GM12878 (cell line): ENCODE results near the gene RPS3. TPM values are rescaled to one million over a fixed set of nuclear protein-coding genes. Genes with fewer than 3 reads are reported as not detected.

Experiments
- ATAC-seq: fragments of 200-7000 bp; cut with Tn5 transposase; 3 replicates; pipeline ENCODE4 v1.9.1; 2020; ENCODE audit warnings: mild to moderate bottlenecking, moderate library complexity
- BruUV-seq: library from RNA; stranded (reverse); fragments of 400-500 nt; replicated peaks from 2 replicates; lab custom pipeline; 2021; lab: Mats Ljungman, UMichigan
- CTCF ChIA-PET: fragments of 300-600 bp; sonication (Branson Sonifier 250); formaldehyde crosslinking; extraction: SDS; loops from one replicate; lab custom pipeline; 2021; ENCODE audit warnings: inconsistent platforms; lab: Yijun Ruan, JAX
- POLR2A ChIA-PET: fragments of 350-600 bp; formaldehyde crosslinking; extraction: SDS; loops from one replicate; lab custom pipeline; 2021; ENCODE audit warnings: inconsistent platforms; lab: Charles Lee
- RAD21 ChIA-PET: fragments of 300-600 bp; sonication (Branson Sonifier 250); formaldehyde crosslinking; loops from one replicate; lab custom pipeline; 2023; ENCODE audit warnings: antibody characterized with exemption; ENCODE audit not compliant: unreplicated experiment; lab: Charles Lee
- SMC1A ChIA-PET: fragments of 300-600 bp; sonication (Branson Sonifier 250); formaldehyde crosslinking; loops from one replicate; lab custom pipeline; 2023; ENCODE audit not compliant: unreplicated experiment, uncharacterized antibody; lab: Charles Lee
- DNase-seq: peaks from one replicate; pipeline ENCODE4 v3.0.0-alpha.2; 2011; ENCODE audit warnings: low read depth, low spot score
- FAIRE-seq: peaks from 3 replicates; lab custom pipeline; 2011; peaks lifted over from hg19 to GRCh38; lab: Jason Lieb, UNC
- H2AFZ ChIP-seq: 2 replicates; pipeline ENCODE4 v1.6.0; 2011; ENCODE audit warnings: low read depth, low read length, control low read depth; ENCODE audit not compliant: control insufficient read depth
- H3K27ac ChIP-seq: 2 replicates; pipeline ENCODE4 v1.5.1; 2011; ENCODE audit warnings: control low read depth; ENCODE audit not compliant: control insufficient read depth, insufficient read depth
- H3K27me3 ChIP-seq, 2 experiments: replicated peaks in 1 of 2; 2 replicates each; pipeline versions ENCODE4 v1.6.0 to v1.6.1; 2011; ENCODE audit warnings: low read length in 1 of 2; ENCODE audit not compliant: control insufficient read depth in 2 of 2, insufficient read depth in 2 of 2
- H3K36me3 ChIP-seq, 2 experiments: 2 replicates each; pipeline ENCODE4 v1.5.1; 2011; ENCODE audit warnings: low read length in 1 of 2; ENCODE audit not compliant: control insufficient read depth in 2 of 2, insufficient read depth in 2 of 2
- H3K4me1 ChIP-seq: 2 replicates; pipeline ENCODE4 v1.6.1; 2011; ENCODE audit warnings: mild to moderate bottlenecking, low read length, moderate library complexity, mixed read lengths; ENCODE audit not compliant: control insufficient read depth, insufficient read depth
- H3K4me2 ChIP-seq: 2 replicates; pipeline ENCODE4 v1.6.0; 2011; ENCODE audit warnings: control low read depth; ENCODE audit not compliant: control insufficient read depth, insufficient read depth
- H3K4me3 ChIP-seq: fragments of 200-600 bp; sonication (generic); 2 replicates; pipeline ENCODE4 v1.5.1; 2016
- H3K79me2 ChIP-seq: 2 replicates; pipeline ENCODE4 v1.6.0; 2011; ENCODE audit warnings: low read length; ENCODE audit not compliant: control insufficient read depth, insufficient read depth
- H3K9ac ChIP-seq: 2 replicates; pipeline ENCODE4 v1.8.0; 2011; ENCODE audit warnings: low read length, control low read depth, mixed read lengths; ENCODE audit not compliant: control insufficient read depth, insufficient read depth
- H3K9me3 ChIP-seq: replicated peaks from 3 replicates; pipeline ENCODE4 v1.5.1; 2011; ENCODE audit warnings: mild to moderate bottlenecking, low read length; ENCODE audit not compliant: control insufficient read depth, insufficient read depth
- H4K20me1 ChIP-seq: 2 replicates; pipeline ENCODE4 v1.6.0; 2011; ENCODE audit not compliant: control insufficient read depth, insufficient read depth
- BACH1 ChIP-seq: fragments of 450-650 bp; IDR thresholded peaks from 2 replicates; pipeline ENCODE4 v1.6.1; 2017; ENCODE audit warnings: mild to moderate bottlenecking, borderline replicate concordance
- BHLHE40 ChIP-seq, 2 experiments: fragments of 450-650 bp in 1 of 2; IDR thresholded peaks; 2 replicates each; pipeline ENCODE4 v1.6.1; 2011 to 2017; ENCODE audit warnings: low read depth in 2 of 2, borderline replicate concordance in 1 of 2, improper control_type of control experiment in 1 of 2, low read length in 1 of 2, mild to moderate bottlenecking in 1 of 2
- CBX3 ChIP-seq: fragments of 200-600 bp; sonication (generic); IDR thresholded peaks from 2 replicates; pipeline ENCODE4 v1.6.1; 2016; ENCODE audit warnings: low read depth, borderline replicate concordance
- FOXM1 ChIP-seq: IDR thresholded peaks from 2 replicates; pipeline ENCODE4 v1.6.1; 2012; ENCODE audit warnings: low read depth, mild to moderate bottlenecking, inconsistent platforms, low read length, moderate library complexity
- RB1 ChIP-seq: fragments of 450-650 bp; formaldehyde crosslinking; IDR thresholded peaks from 2 replicates; pipeline ENCODE4 v1.6.1; 2017; ENCODE audit warnings: mild to moderate bottlenecking, borderline replicate concordance
- WGBS: methylation state at CpG from one replicate; pipeline ENCODE4 v1.1.6; 2016; ENCODE audit warnings: low lambda C conversion rate; ENCODE audit not compliant: insufficient replicate concordance, insufficient coverage; ENCODE audit errors: missing lambda C conversion rate; 5-methylcytosine and 5-hydroxymethylcytosine counted together
- in situ Hi-C: fragments of 300-500 bp; cut with MboI; formaldehyde crosslinking; loops from 9 replicates; pipeline ENCODE4 v1.14.3; 2018; ENCODE audit warnings: mixed read lengths
- intact Hi-C: fragments of 100-400 bp; cut with micrococcal nuclease; formaldehyde crosslinking; loops from one replicate; pipeline ENCODE4 v1.14.2; 2022; ENCODE audit not compliant: unreplicated experiment
- polyA plus RNA-seq, 11 experiments: library from polyadenylated mRNA; depleted of rRNA in 4 of 11; unstranded in 6 of 11; stranded (reverse) in 5 of 11; fragments of >200 nt; fragmentation: Nextera tagmentation in 4 of 11; fragmentation: Illumina TruSeq in 1 of 11; extraction: Ambion mirVana in 4 of 11; extraction: Trizol in 1 of 11; gene quantifications; 1 replicate in 1 of 11; 2 replicates in 10 of 11; pipeline versions ENCODE4 v1.2.1 to v1.2.3, GENCODE V29; 2011 to 2016; ENCODE audit warnings: inconsistent platforms in 2 of 11, missing spikeins in 2 of 11, low read depth in 1 of 11
- total RNA-seq, 4 experiments: library from RNA; depleted of rRNA in 3 of 4; stranded (reverse); fragments of >200 nt in 3 of 4; fragmentation: Illumina TruSeq in 1 of 4; extraction: Trizol in 1 of 4; gene quantifications; 2 replicates each; pipeline versions ENCODE4 v1.2.1 to v1.2.3, GENCODE V29; 2013 to 2021
- TF ChIP-seq, protein P1 (sequence below): fragments of 150-350 bp; IDR thresholded peaks from 2 replicates; pipeline ENCODE4 v1.6.1; 2014; ENCODE audit warnings: mild to moderate bottlenecking, low read depth, low read length

RPS3 gene
- total and polyA plus RNA-seq, 10 of the 15 experiments (the other 5 are each of a cell fraction or from before 2014, with no cell fraction given): 2,127 to 9,556 (median 4,327) TPM

DNA sequence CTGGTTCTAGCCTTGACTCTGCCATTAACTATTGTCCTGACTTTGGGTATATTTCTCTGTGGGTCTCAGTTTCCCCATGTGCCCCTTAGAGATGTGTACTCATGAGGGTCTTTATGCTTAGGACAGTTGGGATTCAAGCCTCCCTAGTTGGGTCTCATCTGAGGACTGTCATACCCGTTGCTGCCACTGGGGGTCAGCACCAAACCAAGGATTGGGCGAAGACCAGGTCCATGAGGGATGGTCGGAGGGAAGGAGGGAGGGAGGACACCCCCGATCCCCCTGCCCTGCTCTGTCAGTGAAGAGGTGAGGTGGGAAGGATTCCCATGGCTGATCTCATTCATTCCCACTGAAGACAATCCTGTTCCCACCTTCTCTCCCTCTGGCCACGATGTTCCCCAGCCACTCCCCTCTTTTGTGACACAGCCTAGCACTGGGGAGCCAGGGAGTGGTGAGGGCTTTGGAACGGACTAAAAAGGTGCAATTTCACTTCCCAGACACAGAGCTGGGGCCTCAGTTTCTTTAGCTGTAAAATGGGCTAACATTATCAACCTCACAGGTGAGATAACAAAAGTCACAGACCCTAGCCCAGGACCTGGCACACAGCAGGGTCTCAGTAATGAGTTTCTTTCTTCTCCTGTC lies 46.1 kb downstream of the RPS3 start (continued):
- TF ChIP-seq, protein P1, sequence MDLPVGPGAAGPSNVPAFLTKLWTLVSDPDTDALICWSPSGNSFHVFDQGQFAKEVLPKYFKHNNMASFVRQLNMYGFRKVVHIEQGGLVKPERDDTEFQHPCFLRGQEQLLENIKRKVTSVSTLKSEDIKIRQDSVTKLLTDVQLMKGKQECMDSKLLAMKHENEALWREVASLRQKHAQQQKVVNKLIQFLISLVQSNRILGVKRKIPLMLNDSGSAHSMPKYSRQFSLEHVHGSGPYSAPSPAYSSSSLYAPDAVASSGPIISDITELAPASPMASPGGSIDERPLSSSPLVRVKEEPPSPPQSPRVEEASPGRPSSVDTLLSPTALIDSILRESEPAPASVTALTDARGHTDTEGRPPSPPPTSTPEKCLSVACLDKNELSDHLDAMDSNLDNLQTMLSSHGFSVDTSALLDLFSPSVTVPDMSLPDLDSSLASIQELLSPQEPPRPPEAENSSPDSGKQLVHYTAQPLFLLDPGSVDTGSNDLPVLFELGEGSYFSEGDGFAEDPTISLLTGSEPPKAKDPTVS: no peak
- TF ChIP-seq BHLHE40 (IDR thresholded peaks at IDR 0.05; ENCODE audit: borderline replicate concordance in 1 of 2, low read depth in 2 of 2, low read length in 1 of 2): 0 out of 4 replicates have a peak, but pooled peaks of 1 of the 2 experiments have one; percentile 19
- no peak for TF ChIP-seq RB1
- TF ChIP-seq BACH1: no peak
- TF ChIP-seq FOXM1: no peak

DNA sequence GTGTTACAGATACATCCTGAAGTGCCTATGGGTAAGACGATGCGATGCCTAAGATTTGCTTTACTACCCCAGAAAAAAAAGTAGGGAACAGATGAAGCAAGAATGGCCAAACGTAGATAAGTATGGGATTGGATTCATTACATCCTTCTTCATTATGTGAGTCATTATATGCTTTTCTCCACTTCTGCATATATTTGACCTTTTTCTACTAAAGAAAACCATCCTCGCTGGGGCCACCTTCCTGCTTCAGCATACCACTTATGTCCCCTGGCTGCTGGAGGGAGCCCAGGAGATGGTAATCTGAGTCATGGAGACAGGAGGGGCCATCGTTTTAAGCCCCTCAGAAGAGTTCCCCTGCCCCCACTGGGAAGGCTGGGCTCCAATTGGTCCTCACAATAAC lies 48.1 kb downstream of the RPS3 start:
- 50% methylated on average over 5 of the region's 5 CpGs for WGBS
- intact Hi-C loops: loop anchor here (10.0 kb wide), 1 partner anchor 257 kb away; no protein-coding TSS in a partner anchor
- ChIA-PET POLR2A (interaction anchor here (1.2 kb wide), 1 partner anchor 81 kb away, joined by 3 read pairs; no protein-coding TSS in a partner anchor), RAD21 (interaction anchor here (1.4 kb wide), 1 partner anchor 76 kb away, joined by 4 read pairs; no protein-coding TSS in a partner anchor), CTCF (interaction anchor here (5.4 to 9.1 kb wide), 2 partner anchors 60 to 80 kb away, joined by 37 to 288 read pairs; partner anchors contain the start of gene GDPD5), SMC1A (interaction anchor here (5.5 kb wide), 1 partner anchor 84 kb away, joined by 114 read pairs; no protein-coding TSS in a partner anchor)
- TF ChIP-seq CBX3: no peak
- Histone ChIP-seq H3K9me3 (no peaks in the 10 kb centered on the region; the same call in 2 of the 3 replicates), H3K79me2 (no peaks in the 10 kb centered on the region), H3K4me1 (no peaks in the 10 kb centered on the region), H3K4me3 (no peak overlapping the region), H4K20me1 (no peaks in the 10 kb centered on the region; the same call in 1 of the 2 replicates), H3K27ac (no peak overlapping the region), H3K27me3 (no peaks in the 10 kb centered on the region), H3K9ac (no peak overlapping the region), H3K4me2 (no peak overlapping the region), H3K36me3 (no peaks in the 10 kb centered on the region; a peak in 1 of 4 replicates), H2AFZ (no peak overlapping the region)
- ATAC-seq: no peak
- no peak for FAIRE-seq
- in situ Hi-C loops: loop anchor here (5.0 kb wide), 1 partner anchor 85 kb away; no protein-coding TSS in a partner anchor
- no TSS peak for BruUV-seq
- DNase-seq: no peak
